Liver (tissue), 9 donors: ENCODE results near the gene TMEM120A. TPM values are rescaled to one million over a fixed set of nuclear protein-coding genes. Genes with fewer than 3 reads are reported as not detected.

Source experiments
- DNase-seq: peaks from one replicate; pipeline ENCODE4 v3.0.0-alpha.2; 2017; ENCODE audit warnings: low spot score
- H3K27ac ChIP-seq, 2 donors: one replicate each; pipeline ENCODE4 v1.7.0; 2013; ENCODE audit warnings: inconsistent platforms in 2 of 2, low read length in 2 of 2, control low read depth in 1 of 2, low read depth in 1 of 2, mild to moderate bottlenecking in 1 of 2
- H3K27me3 ChIP-seq, 4 donors: one replicate each; pipeline versions ENCODE4 v1.6.1 to v1.7.0; 2013; ENCODE audit warnings: low read length in 3 of 4, inconsistent platforms in 1 of 4, mild to moderate bottlenecking in 1 of 4, moderate library complexity in 1 of 4; ENCODE audit not compliant: control insufficient read depth in 4 of 4, insufficient read depth in 4 of 4
- H3K36me3 ChIP-seq, 4 donors: one replicate each; pipeline versions ENCODE4 v1.6.1 to v1.7.0; 2013; ENCODE audit warnings: low read length in 3 of 4, mild to moderate bottlenecking in 3 of 4, low read depth in 1 of 4, moderate library complexity in 1 of 4; ENCODE audit not compliant: control insufficient read depth in 4 of 4, insufficient read depth in 3 of 4
- H3K4me1 ChIP-seq, 4 donors: one replicate each; pipeline versions ENCODE4 v1.6.1 to v1.7.0; 2013; ENCODE audit warnings: low read length in 3 of 4, mild to moderate bottlenecking in 3 of 4, moderate library complexity in 1 of 4; ENCODE audit not compliant: control insufficient read depth in 4 of 4, insufficient read depth in 4 of 4
- H3K4me3 ChIP-seq, 3 donors: one replicate each; pipeline versions ENCODE4 v1.6.1 to v1.7.0; 2013; ENCODE audit warnings: low read length in 3 of 3, control low read depth in 1 of 3, low read depth in 1 of 3, mild to moderate bottlenecking in 1 of 3
- H3K9ac ChIP-seq, 2 donors: one replicate each; pipeline ENCODE4 v1.7.0; 2013; ENCODE audit warnings: low read length in 2 of 2, mild to moderate bottlenecking in 2 of 2, moderate library complexity in 2 of 2, control low read depth in 1 of 2, low read depth in 1 of 2
- H3K9me3 ChIP-seq, 4 donors: one replicate each; pipeline versions ENCODE4 v1.6.1 to v1.7.0; 2013; ENCODE audit warnings: low read length in 3 of 4; ENCODE audit not compliant: control insufficient read depth in 4 of 4
- ATF3 ChIP-seq: IDR thresholded peaks from 2 replicates; pipeline ENCODE4 v1.6.1; 2016; ENCODE audit warnings: antibody characterized with exemption
- CTCF ChIP-seq: fragments of 150-350 bp; IDR thresholded peaks from 2 replicates; pipeline ENCODE4 v1.5.1; 2017; ENCODE audit warnings: improper control_type of control experiment, low read depth, low read length; ENCODE audit not compliant: missing input control
- EGR1 ChIP-seq, 2 donors: IDR thresholded peaks; 2 replicates each; pipeline ENCODE4 v1.6.1; 2016 to 2018; ENCODE audit warnings: antibody characterized with exemption in 2 of 2, low read depth in 2 of 2
- FOXA1 ChIP-seq: IDR thresholded peaks from 2 replicates; pipeline ENCODE4 v1.6.1; 2016; ENCODE audit warnings: antibody characterized with exemption
- FOXA2 ChIP-seq: IDR thresholded peaks from 2 replicates; pipeline ENCODE4 v1.6.1; 2016; ENCODE audit warnings: antibody characterized with exemption
- GABPA ChIP-seq, 2 donors: IDR thresholded peaks in 1 of 2; conservative IDR thresholded peaks in 1 of 2; 2 replicates each; pipeline ENCODE4 v1.6.1; 2016; ENCODE audit warnings: antibody characterized with exemption in 2 of 2, mild to moderate bottlenecking in 1 of 2, moderate library complexity in 1 of 2
- HNF4A ChIP-seq, 2 donors: conservative IDR thresholded peaks; 2 replicates each; pipeline ENCODE4 v1.6.1; 2016; ENCODE audit warnings: antibody characterized with exemption in 2 of 2, mild to moderate bottlenecking in 2 of 2
- HNF4G ChIP-seq: IDR thresholded peaks from 2 replicates; pipeline ENCODE4 v1.6.1; 2016; ENCODE audit warnings: antibody characterized with exemption
- JUND ChIP-seq, 2 donors: IDR thresholded peaks; 2 replicates each; pipeline ENCODE4 v1.6.1; 2016; ENCODE audit warnings: antibody characterized with exemption in 2 of 2
- MAX ChIP-seq: IDR thresholded peaks from 2 replicates; pipeline ENCODE4 v1.6.1; 2016; ENCODE audit warnings: antibody characterized with exemption
- NR2F2 ChIP-seq: IDR thresholded peaks from 2 replicates; pipeline ENCODE4 v1.6.1; 2016; ENCODE audit warnings: antibody characterized with exemption
- RAD21 ChIP-seq, 2 donors: IDR thresholded peaks; 2 replicates each; pipeline ENCODE4 v1.6.1; 2016; ENCODE audit warnings: antibody characterized with exemption in 2 of 2, mild to moderate bottlenecking in 2 of 2
- REST ChIP-seq: IDR thresholded peaks from 2 replicates; pipeline ENCODE4 v1.6.1; 2016; ENCODE audit warnings: antibody characterized with exemption, mild to moderate bottlenecking
- RXRA ChIP-seq, 2 donors: IDR thresholded peaks; 2 replicates each; pipeline ENCODE4 v1.6.1; 2017 to 2018; ENCODE audit warnings: antibody characterized with exemption in 2 of 2, mild to moderate bottlenecking in 1 of 2
- SP1 ChIP-seq: IDR thresholded peaks from 2 replicates; pipeline ENCODE4 v1.6.1; 2018; ENCODE audit warnings: antibody characterized with exemption, mild to moderate bottlenecking
- TAF1 ChIP-seq: conservative IDR thresholded peaks from 2 replicates; pipeline ENCODE4 v1.6.1; 2016; ENCODE audit warnings: antibody characterized with exemption, mild to moderate bottlenecking
- YY1 ChIP-seq: IDR thresholded peaks from 2 replicates; pipeline ENCODE4 v1.6.1; 2016; ENCODE audit warnings: antibody characterized with exemption, mild to moderate bottlenecking
- ZBTB33 ChIP-seq: IDR thresholded peaks from 2 replicates; pipeline ENCODE4 v1.6.1; 2016; ENCODE audit warnings: antibody characterized with exemption
- WGBS: extraction: QIAGEN DNeasy Blood & Tissue Kit; methylation state at CpG from one replicate; pipeline ENCODE4 v1.1.7; 2013; 5-methylcytosine and 5-hydroxymethylcytosine counted together
- polyA plus RNA-seq, 2 donors: library from polyadenylated mRNA; stranded (reverse) in 1 of 2; unstranded in 1 of 2; fragments of 200-250 nt in 1 of 2; fragments of >200 nt in 1 of 2; fragmentation: Nextera tagmentation in 1 of 2; extraction: Ambion mirVana in 1 of 2; gene quantifications; one replicate each; pipeline versions ENCODE4 v1.2.1 to v1.2.3, GENCODE V29; 2013 to 2015
- total RNA-seq, 2 donors: library from RNA; depleted of rRNA; stranded (reverse); fragments of >200 nt; gene quantifications; one replicate each; pipeline ENCODE4 v1.2.3, GENCODE V29; 2014
- donor health status: healthy.
- donor health status: healthy.
- donor health status: healthy.
- donor health status: healthy.
- donor health status: healthy.

Gene TMEM120A
- total and polyA plus RNA-seq, 4 donors, result 18.7 to 73.9 (median 32.1) TPM

- peak overlapping the region in 1 of 2 donors; percentile 34 for H3K9ac ChIP-seq
- no peaks in the 10 kb centered on the region for H3K27me3 ChIP-seq
- no peaks in the 10 kb centered on the region for H3K9me3 ChIP-seq
- WGBS, result 49% methylated on average over 11 of the region's 11 CpGs
- TF ChIP-seq GABPA (IDR thresholded peaks at IDR 0.05 in 1 of 2, conservative IDR thresholded peaks at IDR 0.05 in 1 of 2), result no peak
- peak overlapping the region; percentile 11 to 83 (median 32) for H3K4me3 ChIP-seq
- peaks cover 8 to 40% (median 20%) of the 10 kb centered on the region in 4 donors for H3K4me1 ChIP-seq
- H3K36me3 ChIP-seq, result peaks cover 0 to 4% (median 1%) of the 10 kb centered on the region in 4 donors
- peak overlapping the region; percentile 76 to 93 for H3K27ac ChIP-seq
- no peak for DNase-seq
These were observed 667 bp upstream of the TMEM120A start for GRCh38 chr7:75995052-75995471.

GRCh38 chr7:75993689-75994387 lies 557 bp downstream of the TMEM120A start:
- WGBS, result 3% methylated on average over 40 of the region's 40 CpGs
- no peaks in the 10 kb centered on the region for H3K27me3 ChIP-seq
- H3K36me3 ChIP-seq, result peaks cover 0 to 4% (median 3%) of the 10 kb centered on the region in 4 donors
- H3K4me3 ChIP-seq, result peak overlapping the region; percentile 72 to 83 (median 73)
- peak; percentile 68 for DNase-seq
- H3K9ac ChIP-seq, result peak overlapping the region in 1 of 2 donors; percentile 88
- H3K4me1 ChIP-seq, result peaks cover 13 to 51% (median 27%) of the 10 kb centered on the region in 4 donors
- H3K9me3 ChIP-seq, result no peaks in the 10 kb centered on the region
- peak overlapping the region; percentile 93 to 97 for H3K27ac ChIP-seq
- TF ChIP-seq HNF4G (no peak), REST (peak; percentile 71), HNF4A (conservative IDR thresholded peaks at IDR 0.05) (peak; percentile 66 to 78), RXRA (IDR thresholded peaks at IDR 0.05) (peak; percentile 61 to 81), SP1 (peak; percentile 76), FOXA2 (no peak), GABPA (IDR thresholded peaks at IDR 0.05 in 1 of 2, conservative IDR thresholded peaks at IDR 0.05 in 1 of 2) (no peak), ZBTB33 (peak; percentile 38), RAD21 (IDR thresholded peaks at IDR 0.05) (peak in 1 of 2 donors; percentile 21), MAX (peak; percentile 72), ATF3 (no peak), FOXA1 (no peak), YY1 (peak; percentile 64), JUND (IDR thresholded peaks at IDR 0.05) (peak in 1 of 2 donors; percentile 10), NR2F2 (no peak), TAF1 (no peak), CTCF (no peak), EGR1 (IDR thresholded peaks at IDR 0.05; ENCODE audit: low read depth in 2 of 2) (peak in 1 of 2 donors; percentile 53)
